Left cardiac atrium (tissue), 4 donors: ENCODE measurements around the gene PDCD4. TPM values are rescaled to one million over a fixed set of nuclear protein-coding genes. Genes with fewer than 3 reads are reported as not detected.
A peak's percentile ranks its signal among the peaks of the same experiment; 100 is the strongest.

Experiments used
- ATAC-seq, 2 donors: fragments of 200-7000 bp; cut with Tn5 transposase; one replicate each; pipeline ENCODE4 v1.9.1; 2020; ENCODE audit warnings: mild to moderate bottlenecking in 2 of 2, moderate library complexity in 2 of 2
- DNase-seq: peaks from one replicate; pipeline ENCODE4 v3.0.0-alpha.2; 2020
- intact Hi-C, 2 donors: fragments of 100-400 bp; cut with DNase I; formaldehyde crosslinking; loops; one replicate each; pipeline versions ENCODE4 v1.14.1 to v1.15.1; 2022 to 2023
- total RNA-seq, 2 donors: library from RNA; stranded (reverse); fragmentation: NEBNext Ultra II Directional; extraction: Animal tissue kit (Norgen Biotek cat#: 25700); gene quantifications; one replicate each; pipeline ENCODE4 v1.2.1, GENCODE V29; 2021
- donor health status: DM: no; HTN: yes; CAD: no.
- donor health status: DM: no; HTN: yes; CAD: no; lungs with severe emphysema.
- donor health status: DM: yes; HTN: yes; CAD: no.
- donor health status: Dilated cardiomyopathy.

Gene PDCD4
- total RNA-seq, 2 donors from 2014 or later = 46.7 to 71.2 TPM

DNA sequence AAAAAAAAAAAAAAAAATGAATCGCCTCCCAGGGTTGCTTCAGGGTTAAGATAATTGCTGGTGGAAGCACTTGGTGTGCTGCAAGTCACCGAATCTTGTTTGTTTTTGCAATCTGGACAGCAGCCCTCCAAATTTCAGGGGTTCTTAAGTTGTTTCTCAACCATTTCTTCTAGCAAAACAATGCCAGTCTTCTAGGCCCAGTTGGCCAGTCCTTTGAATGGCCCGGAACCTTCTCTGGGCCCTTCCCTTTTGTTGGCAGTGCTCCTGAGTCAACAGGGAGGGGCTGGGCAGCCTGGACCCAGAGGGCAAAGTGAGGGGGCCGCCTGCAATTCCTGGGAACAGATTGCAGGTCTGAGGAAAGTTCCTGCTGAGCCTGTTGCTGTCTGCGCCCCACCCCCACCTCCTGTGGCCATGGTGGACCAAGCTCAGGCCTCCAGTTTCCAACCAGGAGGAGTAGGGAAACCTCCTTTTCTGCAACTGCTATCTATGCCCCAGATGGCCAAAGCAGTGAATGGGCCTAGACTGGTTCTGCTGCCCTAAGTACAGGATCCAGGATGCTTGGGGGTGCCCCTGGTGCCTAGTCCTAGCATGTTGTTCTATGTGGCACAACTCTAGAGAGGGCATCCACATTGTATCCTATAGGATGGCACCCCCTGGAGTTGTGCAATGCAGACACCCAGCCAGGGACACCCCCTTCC is 31.4 kb upstream of the PDCD4 start:
- DNase-seq = peak; percentile 48
- intact Hi-C loops = no loop called here
- ATAC-seq = peak; percentile 10 to 62

DNA sequence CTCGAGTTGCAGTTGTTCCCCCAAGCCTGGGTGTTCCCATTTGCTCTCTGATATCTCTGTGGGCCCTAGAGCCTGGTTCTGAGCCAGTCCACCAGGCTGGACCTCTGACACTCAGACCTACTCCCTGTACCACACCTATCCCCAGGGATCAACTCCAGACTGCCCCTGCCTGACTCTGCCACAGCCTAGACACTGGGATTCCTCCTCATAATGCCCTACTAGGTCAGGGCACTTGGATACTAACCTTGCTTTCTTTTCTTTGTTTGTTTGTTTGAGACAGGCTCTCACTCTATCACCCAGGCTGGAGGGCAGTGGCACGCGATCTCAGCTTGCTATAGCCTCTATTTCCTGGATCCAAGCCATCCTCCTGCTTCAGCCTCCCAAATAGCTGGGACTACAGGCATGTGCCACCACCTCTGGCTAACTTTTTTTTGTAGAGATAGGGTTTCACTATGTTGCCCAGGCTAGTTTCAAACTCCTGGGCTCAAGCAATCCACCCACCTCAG is 30.8 kb upstream of the PDCD4 start:
- peak in 1 of 2 donors; percentile 6 for ATAC-seq
- intact Hi-C loops = no loop called here
- no peak for DNase-seq

DNA sequence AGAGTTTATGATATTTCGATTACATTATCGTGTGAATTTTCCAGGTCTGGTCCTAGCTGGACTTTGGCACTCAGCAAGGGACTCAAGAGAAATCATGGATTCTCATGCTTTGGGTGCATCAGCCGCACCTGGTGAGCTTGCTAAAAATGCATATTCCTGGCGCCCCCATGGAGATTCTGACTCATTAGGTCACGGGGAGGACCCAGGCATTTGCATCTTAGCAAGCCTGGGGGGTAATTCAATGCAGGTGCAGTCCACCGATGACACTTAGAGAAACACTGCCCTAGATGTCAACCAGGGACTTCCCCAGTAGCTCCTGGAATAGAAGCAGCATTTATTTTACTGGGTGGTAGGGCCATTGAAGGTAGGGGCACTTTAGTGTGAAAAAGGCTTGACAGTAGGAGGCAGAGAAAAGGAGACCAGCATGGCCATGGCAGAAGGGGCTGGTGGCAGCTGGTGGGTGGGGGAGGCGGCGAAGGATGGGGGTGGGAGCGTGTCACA is 29.9 kb upstream of the PDCD4 start:
- no peak for DNase-seq
- intact Hi-C loops = no loop called here
- ATAC-seq = no peak

DNA sequence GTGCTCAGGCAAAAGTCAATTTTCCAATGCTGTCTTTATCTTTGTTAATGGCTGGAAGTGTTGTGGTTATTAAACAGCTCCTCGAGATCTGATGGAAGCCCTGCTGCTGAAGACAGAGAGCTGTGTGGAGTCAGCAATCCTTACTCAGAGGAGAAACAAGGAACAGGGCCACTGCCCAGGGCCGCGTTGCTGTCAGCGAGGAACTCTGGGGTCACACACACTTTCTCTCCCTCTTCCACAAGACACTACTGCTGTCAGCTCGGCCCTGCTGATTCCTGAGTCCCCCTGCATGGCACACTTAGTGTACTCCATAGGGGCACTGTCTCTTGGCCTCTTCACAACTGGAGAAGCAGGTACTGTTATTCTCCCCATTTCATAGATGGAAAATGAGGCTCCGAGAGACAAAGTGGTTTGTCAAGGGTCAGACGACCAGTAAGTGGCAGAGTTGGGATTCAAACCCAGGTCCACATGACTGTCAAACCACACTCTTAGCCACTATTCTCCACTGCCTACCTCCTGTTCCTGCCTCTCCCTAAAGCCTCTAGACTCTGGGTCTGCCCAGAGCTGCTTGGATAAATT is 29.3 kb upstream of the PDCD4 start:
- intact Hi-C loops = no loop called here
- ATAC-seq = no peak
- no peak for DNase-seq

DNA sequence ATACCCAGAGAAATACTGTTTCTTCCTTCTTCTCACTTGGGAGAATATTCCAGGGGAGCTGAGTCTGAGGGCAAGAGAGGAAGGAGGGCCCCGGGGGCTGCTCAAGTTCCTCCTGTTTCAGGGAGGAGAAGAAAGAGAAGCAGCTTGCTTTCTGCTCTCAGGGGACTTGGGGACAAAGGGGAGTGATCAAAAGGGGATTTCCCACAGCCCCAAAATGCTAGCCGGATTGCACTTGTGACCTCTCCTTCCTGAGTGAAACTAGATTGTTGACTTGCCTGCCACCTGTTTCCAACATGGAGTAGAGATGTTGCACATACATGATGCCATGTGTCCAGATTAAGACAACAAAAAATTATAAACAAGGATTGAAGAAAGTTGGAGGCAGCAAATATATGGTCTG is 28.7 kb upstream of the PDCD4 start:
- ATAC-seq (peak in 1 of 2 donors; percentile 6), DNase-seq (no peak)
- intact Hi-C loops = no loop called here

DNA sequence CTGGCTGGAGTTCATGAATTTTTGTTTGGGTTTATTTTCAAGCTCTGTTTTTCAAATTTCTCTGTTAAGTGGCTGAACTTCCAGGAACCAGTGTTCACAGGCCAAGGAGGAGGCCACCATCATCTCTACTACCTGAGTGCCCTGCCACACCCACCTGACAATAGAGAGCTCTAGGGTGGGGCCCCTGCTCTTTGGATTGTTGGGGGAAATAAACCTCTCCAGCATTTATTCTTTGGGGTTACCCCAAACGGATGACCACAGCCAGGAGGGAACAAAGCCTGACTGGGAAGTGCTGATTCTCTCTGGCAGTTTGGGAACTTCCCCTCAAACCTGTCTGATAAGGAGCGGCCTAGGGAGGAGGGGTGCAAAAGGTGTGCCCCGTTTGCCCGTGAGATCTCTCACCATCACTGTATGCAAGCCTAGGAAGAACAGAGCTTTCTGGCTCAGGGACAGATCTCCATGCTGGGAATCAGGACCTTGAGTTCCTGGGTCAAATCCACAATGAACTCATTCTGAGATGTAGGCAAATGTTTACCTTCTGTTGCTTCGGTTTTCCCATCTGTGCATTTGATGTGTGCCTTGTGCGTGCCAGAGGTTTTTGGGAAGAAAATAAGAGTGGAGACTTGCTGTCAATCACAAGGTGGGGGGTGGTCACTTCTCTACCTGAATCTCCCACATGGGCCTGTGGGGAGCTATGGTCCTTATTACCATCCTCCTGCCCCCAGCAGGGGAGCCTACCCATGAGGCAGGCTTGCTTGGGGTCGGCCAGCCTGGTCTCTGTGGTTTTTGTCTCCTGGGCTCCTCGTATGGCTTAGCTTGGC is 27.7 kb upstream of the PDCD4 start:
- DNase-seq (no peak), ATAC-seq (no peak)
- intact Hi-C loops = no loop called here

DNA sequence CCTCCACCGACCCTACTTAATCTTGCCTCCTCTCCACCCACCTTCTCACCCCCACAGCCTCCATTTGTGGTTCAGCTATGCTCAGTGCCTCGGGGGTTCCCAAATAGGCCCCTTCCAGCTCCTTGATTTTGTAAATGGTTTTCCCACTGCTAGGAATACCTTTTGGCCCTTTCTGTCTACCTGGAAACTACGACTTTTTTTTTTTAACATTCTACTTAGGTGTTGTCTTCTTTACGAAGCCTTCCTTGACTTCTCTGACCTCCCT is 27.2 kb upstream of the PDCD4 start:
- intact Hi-C loops = no loop called here
- no peak for DNase-seq
- ATAC-seq = no peak

DNA sequence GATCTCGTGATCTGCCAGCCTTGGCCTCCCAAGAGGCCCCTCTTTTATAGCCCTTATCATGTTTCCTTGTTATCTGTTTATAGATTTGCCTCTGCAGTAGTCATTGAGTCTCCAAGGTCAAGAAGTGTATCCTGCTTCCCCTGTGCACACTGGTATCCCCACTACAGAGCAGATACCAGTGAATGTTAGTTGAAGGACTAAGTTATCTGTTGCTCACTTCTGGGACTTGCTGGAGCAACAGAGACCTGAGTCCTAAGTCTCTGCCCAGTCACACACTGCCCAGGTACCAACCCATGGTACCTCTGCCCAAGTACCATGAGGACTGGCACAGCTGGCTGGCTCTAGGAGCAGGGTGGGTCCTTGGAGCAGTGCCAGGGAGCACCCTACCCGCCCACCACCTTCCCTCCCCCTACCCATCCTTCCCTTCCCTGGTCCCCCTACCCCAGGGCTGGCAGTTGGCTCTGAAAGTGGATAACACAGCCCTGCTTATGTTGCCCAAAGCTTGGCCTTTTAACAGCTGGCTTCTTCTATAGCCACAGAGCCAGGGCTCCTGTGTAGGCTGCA is 26.5 kb upstream of the PDCD4 start:
- no peak for ATAC-seq
- intact Hi-C loops = no loop called here

DNA sequence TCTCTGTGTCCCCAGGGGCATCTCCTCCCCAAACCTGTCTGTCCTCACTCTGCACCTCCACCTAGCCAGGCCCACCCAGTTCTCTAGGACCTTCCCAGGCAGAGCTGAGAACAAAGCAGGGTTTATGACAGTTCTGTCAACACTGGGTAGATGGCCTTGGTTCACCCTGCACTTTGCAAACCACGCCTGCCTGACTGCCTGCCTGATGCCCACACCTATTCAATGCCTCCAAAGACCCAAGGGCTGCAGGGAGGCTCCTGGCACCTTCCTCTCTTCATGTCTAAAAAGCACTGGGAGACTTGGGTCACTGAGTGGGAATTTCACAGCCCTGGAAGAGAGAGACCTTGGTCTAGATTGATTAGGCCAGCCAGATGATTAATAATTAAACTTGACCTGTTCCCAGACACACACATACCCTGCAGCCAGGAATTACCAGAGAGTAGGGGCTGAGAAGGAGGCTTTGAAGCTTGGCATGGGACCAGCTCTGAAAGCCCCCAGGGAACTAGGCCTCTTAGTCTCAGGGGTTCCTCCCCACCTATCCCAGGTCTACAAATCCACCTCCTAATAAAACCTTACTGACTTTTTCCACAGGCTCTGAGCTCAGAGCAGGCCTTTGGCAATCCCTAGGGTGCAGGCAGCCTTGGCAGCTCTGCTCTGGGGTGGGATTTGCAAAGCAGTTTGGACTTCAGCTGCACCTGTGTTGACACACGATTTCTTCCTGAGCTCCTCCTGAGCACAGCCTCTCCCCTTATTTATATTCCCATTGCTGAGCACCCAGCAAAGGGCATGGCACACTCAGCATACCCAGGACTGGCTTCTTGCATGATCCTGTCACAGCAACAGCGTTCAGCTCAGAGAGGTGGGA is 25.7 kb upstream of the PDCD4 start:
- no peak for DNase-seq
- intact Hi-C loops = no loop called here
- ATAC-seq = peak; percentile 7 to 21

More for the DNA sequence above, 26.5 kb upstream of the PDCD4 start:
- DNase-seq = no peak

DNA sequence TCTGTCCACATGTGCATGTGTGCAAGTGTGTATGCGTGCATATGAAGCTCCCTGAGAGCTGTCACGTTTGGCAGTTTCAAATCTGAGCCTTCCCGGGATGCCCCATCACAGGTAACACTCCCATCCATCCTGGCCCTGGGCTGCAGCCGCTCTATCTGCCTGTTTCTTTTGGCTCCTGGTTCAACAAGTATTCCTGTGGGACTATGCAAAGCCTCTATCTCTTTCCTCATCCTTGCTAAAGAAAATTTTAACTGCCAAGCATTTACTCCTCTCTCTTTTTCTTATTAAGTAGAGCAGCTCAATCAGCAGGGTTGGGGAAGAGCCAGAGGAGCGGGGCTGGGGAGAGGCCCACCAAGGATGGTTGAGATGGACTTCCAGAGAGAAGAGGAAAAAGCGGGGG is 24.4 kb upstream of the PDCD4 start:
- intact Hi-C loops = no loop called here
- ATAC-seq = no peak
- no peak for DNase-seq

DNA sequence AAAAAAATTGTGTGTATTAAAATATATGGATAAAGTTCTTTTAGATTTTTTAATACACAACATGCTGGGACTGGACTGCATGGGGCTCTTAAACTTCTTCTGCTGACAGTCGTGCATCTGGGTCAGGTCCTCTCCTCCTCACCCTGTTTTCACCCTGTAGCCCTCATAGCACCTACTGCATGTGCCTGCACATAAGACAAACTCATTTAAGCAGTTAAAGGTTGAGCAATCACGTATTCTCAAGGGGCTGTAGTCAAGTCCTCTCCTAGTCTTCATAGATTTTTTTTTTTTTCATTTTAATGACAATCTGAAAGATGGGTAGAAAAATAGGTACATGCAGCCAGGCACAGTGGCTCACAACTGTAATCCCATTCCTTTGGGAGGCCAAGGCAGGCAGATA is 23.6 kb upstream of the PDCD4 start:
- ATAC-seq = no peak
- no peak for DNase-seq
- intact Hi-C loops = no loop called here

DNA sequence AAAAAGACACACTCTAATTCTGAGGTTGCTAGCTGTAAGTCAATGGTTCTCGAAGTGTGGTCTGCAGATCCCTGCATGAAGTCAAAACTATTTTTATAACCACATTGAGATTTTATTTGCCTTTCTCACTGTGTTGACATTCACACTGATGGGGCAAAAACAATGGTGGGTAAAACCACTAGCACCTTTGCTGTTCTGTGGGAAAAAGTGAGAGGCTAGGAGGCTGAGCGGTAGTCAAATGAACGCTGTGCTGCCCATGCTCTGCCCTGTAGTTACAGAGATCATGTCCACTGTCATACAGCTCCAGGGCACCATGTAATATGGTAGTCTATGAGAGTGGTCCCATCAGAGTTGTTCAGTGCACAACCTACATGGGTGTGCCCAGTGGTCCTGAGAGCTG is 21.6 kb upstream of the PDCD4 start:
- DNase-seq (no peak), ATAC-seq (no peak)
- intact Hi-C loops = no loop called here

DNA sequence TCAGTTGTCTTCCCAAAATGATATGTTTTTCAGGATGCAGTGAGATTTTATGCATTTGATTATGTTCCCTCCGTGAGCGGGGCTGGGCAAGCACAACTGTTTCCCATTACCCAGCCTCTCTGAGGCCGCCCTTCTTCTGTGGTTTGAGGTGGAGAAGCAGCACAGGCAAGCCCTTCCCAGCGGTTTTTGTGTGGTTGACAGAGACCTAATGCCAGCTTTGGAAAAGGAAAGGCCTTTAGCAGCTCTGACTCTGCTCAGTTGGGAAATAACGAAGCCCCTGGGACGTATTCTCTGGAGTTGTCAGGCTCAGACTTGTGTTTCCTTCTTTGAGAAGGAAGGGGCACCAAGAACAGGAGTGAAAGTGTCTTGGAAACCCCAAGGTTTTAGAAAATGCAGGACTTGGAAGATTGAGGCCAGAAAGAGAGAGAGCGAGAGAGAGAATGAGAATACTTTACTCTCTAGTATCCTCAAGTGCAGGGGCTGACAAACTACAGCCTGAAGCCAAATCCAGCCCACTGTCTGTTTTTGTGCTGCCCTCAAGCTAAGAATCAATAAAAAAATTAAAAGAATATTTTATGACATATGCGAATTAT is 20.6 kb upstream of the PDCD4 start:
- intact Hi-C loops = no loop called here
- ATAC-seq = peak in 1 of 2 donors; percentile 38
- DNase-seq = no peak

DNA sequence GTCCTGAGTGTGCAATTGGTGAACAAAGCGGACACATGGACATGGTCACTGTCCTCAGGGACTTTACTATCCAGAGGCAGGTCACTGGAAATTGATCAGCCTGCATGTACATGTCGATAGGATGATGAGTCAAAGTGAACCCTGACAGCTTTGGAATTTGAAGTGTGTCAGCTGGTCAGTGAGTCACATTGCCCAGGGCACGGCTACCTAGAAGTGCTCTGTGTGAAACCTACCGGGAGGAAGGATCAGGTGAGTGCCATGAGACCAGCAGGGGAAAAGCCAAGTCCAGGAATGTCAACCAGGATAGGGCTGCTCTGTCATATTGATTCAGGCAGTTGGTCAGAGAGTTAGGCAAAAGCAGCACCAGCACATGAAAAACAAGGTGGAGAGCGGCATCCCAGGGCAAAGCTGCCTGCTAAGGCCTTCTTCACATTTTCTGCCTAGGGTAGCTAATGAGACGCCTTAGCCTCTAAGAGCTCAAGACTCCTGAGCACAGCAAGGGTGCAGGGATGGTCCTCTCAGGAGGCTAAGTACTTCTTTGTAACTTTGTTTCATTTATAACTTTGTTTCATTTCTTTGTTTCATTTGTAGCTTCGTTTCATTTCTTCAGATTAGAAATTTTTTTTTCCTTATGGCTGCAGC is 19.4 kb upstream of the PDCD4 start:
- DNase-seq (no peak), ATAC-seq (peak in 1 of 2 donors; percentile 35)
- intact Hi-C loops = no loop called here

DNA sequence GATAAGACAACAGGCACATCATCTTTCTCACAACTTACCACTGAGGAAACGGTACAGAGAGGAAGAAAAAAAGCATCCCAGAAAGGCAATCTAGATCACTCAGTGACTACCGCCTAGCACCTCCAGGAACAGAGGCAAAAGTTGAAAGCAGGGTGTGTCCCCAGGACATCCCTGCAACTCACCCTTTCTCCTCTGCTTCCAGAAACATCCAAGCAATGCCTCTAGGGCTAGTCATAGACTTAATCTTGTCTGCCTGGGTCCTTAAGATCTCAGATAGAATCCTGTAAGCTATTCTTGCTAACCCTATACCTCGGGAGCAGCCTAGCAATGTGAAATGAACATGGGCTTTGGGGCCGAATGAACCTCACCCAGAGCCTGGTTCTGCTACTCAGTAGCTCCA is 18.8 kb upstream of the PDCD4 start:
- intact Hi-C loops = no loop called here
- DNase-seq (no peak), ATAC-seq (no peak)

DNA sequence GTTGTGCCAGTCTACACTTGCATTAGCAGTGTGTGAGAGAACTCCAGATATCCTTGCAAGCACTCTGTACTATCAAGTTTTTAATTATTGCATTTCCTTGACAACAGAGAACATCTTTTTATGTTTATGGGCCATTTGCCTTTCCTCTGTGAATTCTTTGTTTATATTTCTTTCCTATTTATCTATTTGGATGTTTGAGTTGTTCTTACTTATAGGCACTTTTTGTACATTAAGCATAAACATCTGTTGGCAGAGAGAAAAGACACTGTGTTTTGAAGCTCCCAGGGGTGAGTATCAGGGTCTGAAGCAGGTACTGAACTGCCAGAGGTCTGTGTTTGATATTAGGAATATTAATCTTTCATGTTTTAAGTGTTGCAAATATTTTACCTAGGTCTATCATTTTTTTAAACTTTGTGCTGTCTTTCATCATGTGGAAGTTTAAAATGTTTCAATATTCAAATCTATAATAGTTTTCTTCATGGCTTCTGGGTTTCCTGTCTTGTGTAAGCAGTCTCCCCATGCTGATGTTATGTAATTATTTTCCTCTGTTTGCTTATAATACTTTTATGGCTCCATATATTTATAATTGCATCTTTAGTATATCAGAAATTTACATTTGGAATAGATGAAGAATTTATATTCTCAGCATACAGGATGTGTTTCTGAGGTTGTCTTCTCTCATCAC is 17.7 kb upstream of the PDCD4 start:
- no peak for DNase-seq
- no peak for ATAC-seq
- intact Hi-C loops = no loop called here

DNA sequence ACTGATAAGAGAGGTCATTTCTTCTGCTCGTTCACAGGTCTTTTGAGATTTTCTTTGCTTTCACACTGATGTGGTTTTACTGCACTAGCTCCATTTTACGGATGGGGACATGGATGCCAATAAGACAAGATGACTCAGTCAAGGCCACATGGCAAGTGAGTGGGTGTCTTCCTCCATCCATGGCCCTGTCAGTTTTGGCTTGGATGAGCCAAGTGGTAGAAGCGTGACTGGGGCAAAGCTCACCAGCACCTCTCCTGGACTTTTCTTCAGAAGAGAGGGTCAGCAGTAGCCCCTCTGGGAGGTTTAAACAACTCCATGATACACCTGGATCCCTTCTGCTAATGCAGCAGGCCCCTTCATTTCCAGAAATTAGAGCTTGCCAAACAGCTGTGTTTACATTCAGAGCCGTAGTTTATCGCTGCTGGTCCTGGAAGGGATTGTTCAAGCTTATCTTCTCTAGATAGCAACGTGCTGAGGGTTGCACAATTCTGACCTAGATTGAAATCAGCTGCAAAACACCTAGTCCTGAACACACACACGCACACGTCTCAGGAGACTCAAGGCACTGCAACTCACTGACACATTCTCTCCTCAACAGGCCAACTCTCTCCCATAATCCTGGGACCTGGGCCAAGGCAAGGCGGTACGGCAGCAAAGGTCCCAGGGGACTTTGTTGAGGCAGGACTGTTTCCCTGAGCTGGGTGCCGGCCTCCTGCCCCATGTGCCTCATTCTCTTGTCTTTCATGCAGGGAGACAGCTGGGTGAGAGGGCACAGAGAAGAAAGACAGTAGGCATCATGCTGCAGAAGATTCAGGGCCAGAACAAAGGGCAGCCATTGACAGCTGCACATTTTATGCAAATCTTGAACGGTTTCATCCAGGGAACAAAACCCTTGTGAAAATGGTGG is 14.2 kb upstream of the PDCD4 start:
- no peak for DNase-seq
- intact Hi-C loops = no loop called here
- peak in 1 of 2 donors; percentile 51 for ATAC-seq
